SK-N-DZ (cell line): ENCODE measurements around the gene FAM222A.

Experiments used
- DNase-seq: peaks from one replicate; pipeline ENCODE4 v3.0.0-alpha.2; 2015; ENCODE audit warnings: low spot score

The FAM222A gene

DNA sequence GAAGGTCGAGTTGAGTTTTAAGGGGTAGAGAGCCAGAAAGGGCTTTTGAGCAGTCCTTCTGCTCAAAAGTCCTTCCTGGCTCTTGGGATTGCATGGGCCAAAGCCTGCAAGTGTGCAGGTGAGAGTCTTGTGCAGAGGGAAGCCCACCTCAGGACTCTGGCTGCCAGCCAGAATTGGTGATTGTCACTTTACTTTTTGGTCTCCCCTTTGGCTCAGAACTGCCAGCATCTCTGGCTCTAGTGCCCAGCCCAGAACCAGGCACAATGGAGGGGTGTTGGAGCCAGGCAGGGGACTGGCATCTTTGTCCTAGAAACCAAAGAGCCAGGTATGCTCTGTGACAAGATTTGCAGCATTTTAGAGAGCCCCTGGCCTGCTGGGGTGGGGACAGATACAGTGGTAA is 23.5 kb downstream of the FAM222A start:
- no peak for DNase-seq

DNA sequence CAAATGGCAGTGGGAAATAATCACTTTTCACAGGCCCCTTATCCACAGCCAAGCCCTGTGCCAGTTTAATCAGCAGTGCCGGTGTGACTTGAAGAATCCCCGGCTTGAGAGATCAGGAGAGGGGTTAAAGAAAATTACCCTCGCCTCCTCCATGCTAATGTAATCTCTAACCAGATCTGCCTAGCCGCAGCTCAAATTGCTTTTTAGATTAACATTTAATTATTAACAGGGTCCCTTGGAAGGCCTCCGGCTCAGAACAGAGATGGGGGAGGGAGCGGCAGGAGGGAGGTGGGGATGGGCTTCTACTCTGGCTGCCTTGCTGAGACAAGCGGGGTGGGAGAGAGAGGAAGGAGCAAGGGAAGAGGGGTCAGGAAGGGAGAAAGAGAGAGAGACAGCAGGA is 24.0 kb downstream of the FAM222A start:
- no peak for DNase-seq

DNA sequence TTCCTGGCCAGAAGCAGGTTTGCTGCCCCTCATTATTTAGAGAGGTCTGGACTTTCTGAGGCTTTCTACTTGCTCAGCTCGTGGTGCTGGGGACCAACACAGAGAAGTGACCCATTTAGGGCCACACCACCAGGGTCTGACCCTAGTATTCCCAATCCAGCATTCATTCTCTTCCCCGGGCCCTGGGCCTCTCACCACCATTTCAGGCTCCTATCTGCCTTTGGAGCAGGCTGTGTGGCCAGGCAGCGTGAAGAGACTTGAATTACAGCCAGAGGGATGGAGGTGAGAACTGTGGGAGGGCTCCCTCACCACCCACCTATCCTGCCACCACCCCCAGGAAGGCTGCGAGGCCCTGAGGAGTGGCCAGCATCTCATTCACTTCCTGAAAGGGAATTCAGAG is 24.6 kb downstream of the FAM222A start:
- no peak for DNase-seq

DNA sequence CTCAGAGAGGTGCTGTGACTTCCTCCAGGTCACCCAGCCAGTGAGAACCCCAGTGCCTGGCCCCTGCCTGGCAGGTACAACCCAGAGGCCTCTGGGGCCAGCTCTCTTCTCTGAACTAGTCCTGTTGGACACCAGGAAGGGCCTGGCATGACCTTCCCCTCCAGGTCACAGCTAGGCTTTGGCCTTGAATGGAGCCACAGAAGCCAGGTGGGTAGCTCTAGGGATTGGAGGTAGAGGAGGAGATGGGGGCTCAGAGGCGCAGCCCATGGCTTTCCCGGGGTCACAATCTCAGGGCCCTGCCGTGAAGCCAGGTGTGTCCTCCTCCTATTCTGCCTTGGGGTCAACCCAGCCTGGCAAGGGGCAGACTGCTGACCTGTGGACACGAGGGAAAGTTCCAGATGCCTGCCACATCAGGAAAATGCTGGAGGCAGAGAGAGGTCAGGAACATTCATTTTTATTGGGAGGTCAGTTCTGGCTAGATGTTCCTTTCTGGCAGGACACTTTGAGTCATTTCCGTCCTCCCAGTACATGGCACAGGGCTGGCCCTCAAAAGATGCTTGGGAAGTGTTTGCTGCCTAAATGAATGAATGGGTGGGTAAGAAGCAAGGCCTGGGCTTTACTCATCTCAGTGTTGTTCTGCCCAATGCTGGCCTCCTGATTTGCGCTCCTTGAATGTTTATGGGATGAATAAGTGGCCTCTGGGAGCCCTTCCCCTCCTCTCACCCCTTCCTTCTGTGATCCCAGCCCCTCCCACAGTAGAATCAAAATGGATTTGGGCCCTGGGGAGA is 25.4 kb downstream of the FAM222A start:
- no peak for DNase-seq

DNA sequence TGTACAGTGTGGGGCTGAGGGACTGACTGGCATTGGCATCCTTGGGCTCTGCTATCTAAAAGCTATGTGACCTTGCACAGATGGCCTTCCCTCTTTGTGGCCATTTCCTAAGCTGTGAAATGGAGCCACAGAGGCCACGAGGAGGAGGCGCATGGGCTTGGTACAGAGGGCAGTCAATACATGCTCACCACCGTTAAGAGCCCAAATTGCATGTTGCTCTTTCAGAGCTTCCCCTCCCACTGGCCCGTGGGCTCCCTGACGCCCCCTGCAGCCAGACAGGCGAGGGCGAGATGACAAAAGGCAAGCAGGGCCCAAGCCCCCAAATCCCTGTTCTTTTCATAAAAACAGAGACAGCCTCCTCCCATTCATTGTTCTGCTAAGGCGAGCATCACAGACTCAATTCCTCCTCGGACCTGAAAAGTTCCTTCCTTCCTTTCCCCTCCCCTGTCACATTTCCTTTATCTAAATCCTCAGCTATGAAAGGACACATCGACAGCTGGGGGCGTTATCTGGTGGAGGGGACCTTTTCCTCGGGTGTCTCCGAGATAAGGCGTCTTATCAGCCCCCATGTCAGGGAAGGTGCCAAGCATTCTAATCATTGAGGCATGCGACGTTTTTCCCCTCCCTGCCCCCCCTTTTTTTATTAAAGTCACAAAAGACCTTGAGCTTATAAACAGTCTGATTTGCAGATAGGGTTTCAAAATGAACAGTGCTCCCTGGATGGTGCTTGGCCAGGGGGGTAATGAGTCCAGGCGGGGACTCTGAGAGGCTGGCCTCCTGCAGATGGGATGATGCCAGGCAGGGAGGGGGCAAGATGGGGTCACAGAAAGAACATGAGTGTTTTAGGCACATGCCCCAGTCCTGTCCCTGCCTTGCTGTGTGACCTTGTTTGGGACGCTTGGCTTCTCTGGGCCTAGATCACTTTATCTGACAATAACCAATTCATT is 26.4 kb downstream of the FAM222A start:
- no peak for DNase-seq

DNA sequence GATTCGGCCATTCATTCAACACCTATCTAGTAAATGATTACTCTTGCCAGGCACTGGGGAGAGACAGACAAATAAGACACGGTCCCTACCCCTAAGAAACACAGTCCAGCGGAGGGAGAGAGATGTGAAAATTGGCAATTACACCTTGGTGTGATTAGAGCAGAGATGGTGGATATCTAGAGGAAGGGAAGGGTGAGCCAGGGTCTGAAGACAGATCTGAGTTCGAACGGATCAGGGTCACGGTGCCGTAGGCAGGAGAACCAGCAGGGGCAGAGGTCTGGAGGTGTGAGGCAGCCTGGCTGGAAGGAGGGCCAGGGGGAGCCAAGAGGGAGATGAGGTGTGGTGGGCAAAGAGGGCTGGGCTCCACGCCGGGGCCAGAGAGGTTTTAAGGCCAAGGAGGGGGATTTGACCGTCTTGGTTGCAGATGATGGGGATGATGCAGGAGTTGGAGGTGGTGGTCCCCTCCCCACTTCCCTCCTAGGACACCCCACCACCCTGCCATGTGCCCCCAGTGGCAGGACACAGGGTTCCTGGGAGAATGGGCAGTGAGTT is 27.1 kb downstream of the FAM222A start:
- DNase-seq = no peak

DNA sequence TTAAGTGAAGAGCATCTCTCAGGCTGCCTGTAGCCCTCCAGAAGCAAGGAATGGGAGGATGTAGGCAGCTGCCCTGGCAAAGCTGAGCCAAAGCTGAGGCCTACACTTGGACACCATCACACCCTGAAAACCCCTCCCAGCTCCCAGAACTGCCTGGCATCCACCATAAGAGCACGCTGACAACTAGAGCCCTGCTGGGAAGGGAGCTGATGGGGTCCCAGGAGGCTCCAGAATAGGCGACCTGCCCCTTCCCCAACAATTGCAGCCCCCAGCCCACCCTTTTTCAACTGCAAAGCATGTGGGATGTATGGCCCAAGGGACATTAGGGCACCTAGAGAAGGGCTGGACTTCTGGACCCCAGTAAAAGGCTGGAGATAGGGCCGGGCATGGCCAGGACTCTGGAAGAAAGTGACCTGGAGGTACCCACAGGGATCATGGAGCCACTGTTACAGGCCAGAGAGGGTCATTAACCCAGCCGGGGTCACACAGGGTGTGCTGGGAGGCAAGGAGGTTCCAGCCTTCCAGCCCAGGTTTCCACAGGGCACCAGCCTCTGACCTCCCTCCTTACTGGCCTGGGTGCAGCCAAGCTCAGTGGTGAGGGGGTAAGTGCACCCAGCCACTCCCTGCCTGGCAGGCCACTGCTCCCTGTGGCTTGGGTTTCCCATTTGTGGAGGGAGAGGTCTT is 27.8 kb downstream of the FAM222A start:
- DNase-seq = no peak

DNA sequence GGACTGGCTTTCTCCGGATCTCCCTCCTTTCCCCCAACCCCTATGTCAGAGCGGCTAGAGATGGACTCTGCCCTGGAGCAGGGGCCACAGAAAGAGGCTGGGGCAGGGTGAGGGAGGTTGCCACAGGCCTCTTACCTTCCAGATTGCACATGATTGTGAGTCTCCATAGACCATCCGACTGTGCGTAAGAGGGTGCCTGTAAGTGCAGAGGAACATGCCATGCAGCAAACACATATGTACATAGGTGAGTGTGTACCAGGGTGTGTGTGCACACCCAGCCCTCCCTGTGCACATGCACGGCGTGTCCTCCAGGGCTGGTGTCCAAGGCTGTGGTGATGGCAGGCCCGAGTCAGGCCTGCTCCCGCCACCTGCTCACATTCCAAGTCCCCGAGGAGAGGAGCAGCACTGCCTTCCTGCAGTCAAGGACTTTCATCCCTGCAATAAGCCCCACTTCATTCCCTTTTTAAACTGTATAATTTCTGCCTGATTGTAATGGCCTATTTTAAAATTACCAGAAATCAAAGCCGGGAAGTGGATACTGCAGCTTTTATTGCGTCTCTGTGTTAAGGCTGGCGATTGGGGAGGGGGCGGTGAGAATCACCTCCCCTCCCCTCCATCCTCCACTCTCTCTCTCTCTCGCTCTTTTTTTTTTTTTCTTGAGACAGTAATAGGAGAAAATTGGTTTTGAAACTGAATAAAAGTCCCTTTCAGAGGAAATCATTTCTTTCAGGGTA is 28.5 kb downstream of the FAM222A start:
- no peak for DNase-seq

DNA sequence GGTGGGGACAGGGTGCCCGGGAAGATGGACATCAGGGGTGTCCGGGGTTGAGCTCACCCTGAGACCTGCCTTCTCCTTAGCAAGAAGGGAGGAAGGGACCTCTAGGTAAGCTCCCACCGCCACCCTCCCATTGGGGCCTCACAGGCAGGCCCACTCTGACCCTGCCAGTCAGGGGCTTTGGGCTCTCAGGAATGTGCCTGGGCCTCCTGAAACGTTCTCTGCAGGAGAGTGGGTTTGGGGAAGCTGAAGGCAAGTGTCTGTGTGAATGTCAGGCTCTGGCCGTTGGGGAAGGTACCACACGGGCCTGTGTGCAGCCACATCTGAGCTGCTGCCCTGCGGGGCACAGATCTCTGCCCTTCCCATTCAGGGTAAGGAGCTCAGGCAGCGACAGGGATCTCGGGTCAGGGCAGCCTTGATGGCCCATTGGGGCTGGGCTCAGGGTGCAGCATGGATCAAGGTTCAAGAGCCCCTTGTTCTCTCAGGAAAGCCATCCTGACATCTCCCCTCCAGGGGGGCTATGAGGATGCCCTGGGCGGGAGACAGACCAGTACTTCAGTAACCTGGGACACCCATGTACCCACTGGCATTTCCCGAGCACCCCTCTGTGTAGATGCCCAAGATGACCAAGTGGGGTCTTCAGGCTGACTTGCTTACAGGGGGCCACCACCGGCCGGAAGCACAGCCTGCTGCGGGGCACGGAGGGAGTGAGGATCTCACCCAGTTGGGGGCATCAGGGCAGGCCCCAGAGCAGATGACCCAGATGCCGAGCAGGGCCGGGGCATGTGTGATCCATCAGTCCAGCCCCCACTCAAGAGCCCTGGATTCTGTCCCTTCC is 29.7 kb downstream of the FAM222A start:
- no peak for DNase-seq

DNA sequence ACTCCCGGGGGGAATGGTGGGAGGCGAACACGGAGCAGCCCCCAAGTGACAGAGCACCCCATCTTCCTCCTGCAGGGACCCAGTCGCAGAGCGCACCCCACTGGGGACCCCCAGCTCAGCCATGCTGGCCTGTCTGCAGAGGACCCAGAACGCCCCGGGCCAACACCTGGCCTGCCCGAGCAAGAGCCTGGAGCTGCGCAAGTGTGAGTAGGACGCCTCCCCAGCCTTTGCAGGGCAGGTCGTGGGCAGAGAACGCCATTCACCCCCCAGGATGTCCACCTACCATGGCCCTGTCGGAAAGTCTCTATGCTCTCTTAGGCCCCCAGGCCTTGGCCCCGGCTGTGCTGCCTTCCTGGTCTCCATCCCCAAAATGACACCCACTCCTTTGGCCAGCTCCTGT is 30.4 kb downstream of the FAM222A start:
- no peak for DNase-seq

DNA sequence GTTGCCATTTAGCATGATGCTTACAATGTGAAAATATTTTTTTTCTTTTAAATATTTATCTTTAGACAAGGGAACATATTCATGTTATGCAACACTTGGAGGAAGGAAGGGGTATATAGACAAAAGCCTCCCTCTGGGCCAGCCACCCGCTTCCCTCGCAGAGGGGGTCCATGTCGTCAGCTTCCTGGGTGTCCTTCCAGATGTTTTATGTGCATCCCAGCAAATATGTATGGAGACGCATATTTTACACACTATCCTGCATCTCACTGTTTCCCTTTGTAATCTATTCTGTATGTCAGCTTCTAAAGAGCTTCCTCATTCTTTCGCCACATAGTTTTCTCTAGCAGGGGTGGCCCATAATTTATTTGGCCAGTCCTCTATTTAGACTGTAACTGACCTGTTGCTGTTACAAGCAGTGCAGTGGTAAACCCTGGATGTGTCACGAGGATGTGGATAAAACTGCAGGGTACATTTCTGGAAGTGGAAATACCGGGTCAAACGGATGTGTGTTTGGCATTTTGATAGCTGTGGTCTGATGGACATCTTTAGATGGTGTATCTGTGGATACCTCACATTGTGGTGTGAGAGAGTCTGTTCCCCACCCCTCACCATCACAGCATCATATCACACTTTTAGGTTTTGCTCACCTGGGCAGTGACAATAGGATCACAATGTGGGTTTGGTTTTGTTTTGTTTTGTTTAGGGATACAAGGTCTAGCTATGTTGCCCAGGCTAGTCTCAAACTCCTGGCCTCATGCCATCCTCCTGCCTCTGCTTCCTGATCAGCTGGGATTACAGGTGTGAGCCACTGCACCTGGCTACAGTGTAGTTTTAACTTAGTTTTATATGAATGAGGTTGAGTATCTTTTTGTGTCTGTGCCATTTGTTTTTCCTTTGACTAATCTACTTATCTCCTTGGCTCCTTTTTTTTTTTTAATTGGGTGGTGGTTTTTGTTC is 31.6 kb downstream of the FAM222A start:
- DNase-seq = no peak

DNA sequence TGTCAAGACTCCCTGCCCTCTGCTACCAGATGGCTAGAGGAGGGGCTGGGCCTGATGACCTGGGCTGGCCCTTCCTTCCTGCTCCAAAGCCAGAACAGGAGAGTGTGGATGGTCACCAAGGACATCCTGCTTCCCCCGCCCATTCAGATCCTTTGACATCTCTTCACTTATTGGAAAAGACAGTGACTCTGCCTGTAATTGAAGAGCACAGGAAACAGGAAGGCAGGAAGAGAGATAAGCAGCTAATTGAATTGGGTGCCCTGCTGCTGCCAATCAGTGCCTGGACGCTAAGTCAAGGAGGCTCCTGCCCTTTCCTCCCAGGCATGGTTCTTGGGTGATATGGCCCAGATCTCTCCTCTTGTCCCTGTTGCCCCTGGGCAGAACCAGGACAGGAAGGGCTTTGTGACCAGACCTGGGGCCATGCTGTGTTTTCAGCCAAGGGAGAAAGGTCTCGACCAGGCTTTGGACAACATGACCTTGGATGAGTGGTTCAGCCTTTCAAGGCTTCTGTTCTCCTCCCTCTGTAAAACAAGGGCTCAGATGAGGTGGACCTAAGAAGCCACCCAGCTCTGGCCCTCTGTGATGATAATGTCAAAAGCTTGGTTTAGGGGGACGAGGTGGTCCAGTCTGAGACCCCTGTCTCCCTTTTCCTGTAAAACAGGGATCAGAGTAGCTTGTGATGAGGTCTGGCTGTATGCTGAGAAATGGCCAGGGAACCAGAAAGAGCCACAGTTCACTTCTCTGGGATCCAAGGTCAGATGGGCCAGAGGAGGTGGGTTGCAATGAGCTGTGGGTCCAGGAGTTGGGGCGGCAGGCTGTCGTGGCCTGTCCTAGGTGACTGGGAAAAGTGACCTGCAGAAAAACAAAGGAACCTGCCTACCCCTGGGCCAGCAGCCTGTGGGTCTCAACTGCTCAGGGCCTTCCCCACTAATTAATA is 38.8 kb downstream of the FAM222A start:
- peak; percentile 92 for DNase-seq

DNA sequence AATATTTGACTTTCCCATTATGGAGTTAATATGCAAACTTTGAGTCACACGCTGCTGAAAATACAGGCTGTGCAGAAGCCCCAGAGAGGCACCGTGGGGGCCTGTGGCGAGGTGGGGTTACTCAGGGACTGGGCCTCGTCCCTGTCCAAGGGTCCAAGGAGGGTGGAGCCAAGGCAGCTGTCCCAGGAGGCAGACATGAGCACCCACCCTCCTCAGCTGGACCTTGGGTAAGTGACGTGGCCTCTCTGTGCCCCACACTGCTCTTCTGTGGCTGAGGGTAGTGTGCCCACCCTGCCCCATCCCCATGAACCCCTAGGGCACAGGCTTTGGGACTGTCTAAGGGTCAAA is 39.4 kb downstream of the FAM222A start:
- no peak for DNase-seq

DNA sequence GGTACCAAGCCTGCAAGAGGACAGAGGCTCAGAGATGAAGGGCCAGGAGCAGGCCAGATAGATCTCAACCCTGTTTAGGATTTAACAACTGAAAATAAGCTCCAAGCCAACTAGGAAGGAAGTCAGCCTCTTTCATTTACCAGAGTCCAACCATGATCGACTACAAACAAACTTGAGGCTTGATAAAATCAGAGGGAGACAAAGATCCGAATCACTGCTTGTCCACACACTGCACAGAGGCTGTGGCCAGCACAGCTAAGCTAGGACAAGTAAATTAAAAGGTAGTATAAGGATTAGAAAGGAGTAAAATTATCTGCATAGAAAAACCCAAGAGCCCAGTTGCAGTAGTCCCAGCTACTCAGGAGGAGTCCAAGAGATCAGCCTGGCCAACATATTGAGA is 40.3 kb downstream of the FAM222A start:
- no peak for DNase-seq

DNA sequence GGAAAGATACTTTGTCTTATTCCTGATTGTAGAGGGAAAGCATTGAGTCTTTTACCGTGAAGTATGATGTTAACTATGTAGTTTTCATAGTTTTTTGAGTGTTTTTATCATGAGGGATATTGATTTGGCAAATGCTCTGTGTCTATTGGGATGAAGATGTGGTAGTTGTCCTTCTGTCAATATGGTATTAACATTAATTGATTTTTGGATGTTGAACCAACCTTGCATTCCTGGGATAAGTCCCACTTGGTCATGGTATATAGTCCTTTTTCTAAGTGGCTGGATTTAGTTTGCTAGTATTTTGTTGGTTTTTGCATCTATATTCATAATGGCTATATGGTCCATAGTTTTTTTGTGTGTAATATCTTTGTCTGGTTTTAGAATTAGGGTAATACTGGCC is 42.8 kb downstream of the FAM222A start:
- no peak for DNase-seq

DNA sequence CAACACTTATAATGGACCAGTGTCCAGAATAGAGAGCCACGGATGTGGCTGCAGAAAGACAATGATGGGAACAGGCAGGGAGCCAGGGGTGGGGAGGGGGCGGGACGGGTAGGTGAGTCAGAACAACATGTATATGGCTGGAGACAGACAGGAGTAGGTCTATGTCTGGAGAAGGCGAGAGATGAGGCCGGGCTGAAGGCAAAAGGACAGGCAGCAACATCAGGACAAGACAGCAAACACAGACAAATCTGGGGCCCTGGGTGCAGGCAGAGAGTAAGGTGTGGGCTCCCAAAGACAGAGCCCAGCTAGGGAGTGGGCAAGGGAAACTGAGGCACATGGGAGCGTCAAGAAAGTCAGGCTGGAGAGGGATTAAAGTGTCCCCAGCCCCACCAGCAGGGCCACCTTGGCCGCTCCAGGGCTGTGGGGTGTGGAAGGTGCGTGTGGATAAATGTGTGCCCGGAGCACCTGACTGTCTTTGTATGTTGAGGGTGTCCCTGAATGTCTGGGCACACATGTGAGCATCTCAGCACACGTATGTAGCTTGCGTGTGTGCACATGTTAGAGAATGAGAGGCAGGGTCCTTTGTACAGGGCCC is 44.1 kb downstream of the FAM222A start:
- no peak for DNase-seq
